Esophagus squamous epithelium (tissue), 5 donors: ENCODE measurements around the gene TBC1D13. TPM values are rescaled to one million over a fixed set of nuclear protein-coding genes. Genes with fewer than 3 reads are reported as not detected.
"Not testable (repeated sequence)": the region's sequence is repeated elsewhere in the genome, so short reads cannot be mapped to it uniquely, and the experiment has no call there.

Experiments
- DNase-seq: peaks from one replicate; lab custom pipeline; 2025; lab: John Stamatoyannopoulos, UW
- H3K27ac ChIP-seq, 4 donors: fragments of 200-600 bp; sonication (generic); one replicate each; pipeline ENCODE4 v1.5.1; 2016 to 2019; ENCODE audit warnings: mild to moderate bottlenecking in 1 of 4
- H3K27me3 ChIP-seq, 4 donors: fragments of 200-600 bp; sonication (generic); 1 replicate in 3 of 4; 2 replicates in 1 of 4; pipeline versions ENCODE4 v1.5.1 to v1.6.0; 2017 to 2021; ENCODE audit warnings: antibody characterized with exemption in 1 of 4
- H3K36me3 ChIP-seq, 3 donors: fragments of 200-600 bp; sonication (generic); one replicate each; pipeline ENCODE4 v1.5.1; 2016 to 2019
- H3K4me1 ChIP-seq, 3 donors: fragments of 200-600 bp; sonication (generic); one replicate each; pipeline ENCODE4 v1.5.1; 2017 to 2019
- H3K4me3 ChIP-seq, 4 donors: fragments of 200-600 bp; sonication (generic); 1 replicate in 3 of 4; 2 replicates in 1 of 4; pipeline ENCODE4 v1.5.1; 2016 to 2019; ENCODE audit warnings: mild to moderate bottlenecking in 2 of 4, moderate library complexity in 1 of 4
- H3K9me3 ChIP-seq, 3 donors: fragments of 200-600 bp; sonication (generic); one replicate each; pipeline ENCODE4 v1.5.1; 2016 to 2019
- POLR2A ChIP-seq, 4 donors: fragments of 450-650 bp; IDR thresholded peaks; one replicate each; pipeline ENCODE4 v1.6.1; 2017; ENCODE audit warnings: antibody characterized with exemption in 4 of 4, mild to moderate bottlenecking in 4 of 4, moderate library complexity in 3 of 4
- WGBS, 2 donors: methylation state at CpG; one replicate each; pipeline ENCODE4 v1.1.5; 2018; 5-methylcytosine and 5-hydroxymethylcytosine counted together
- intact Hi-C: fragments of 100-400 bp; cut with DNase I; formaldehyde crosslinking; loops from one replicate; pipeline ENCODE4 v1.15.0; 2022
- total RNA-seq, 4 donors: library from RNA; depleted of rRNA; stranded (reverse); fragments of >200 nt; gene quantifications; one replicate each; pipeline ENCODE4 v1.1.0, GENCODE V29; 2016
- TF ChIP-seq, protein P1 (sequence below), 6 experiments: fragments of 450-650 bp in 4 of 6; fragments of 200-600 bp in 2 of 6; sonication (generic) in 2 of 6; IDR thresholded peaks; one replicate each; pipeline ENCODE4 v1.5.1; 2016 to 2019; ENCODE audit warnings: antibody characterized with exemption in 6 of 6, mild to moderate bottlenecking in 4 of 6, moderate library complexity in 4 of 6
- donor health status: DM: yes; HTN: yes; CAD: no.

TBC1D13 gene
- total RNA-seq, 4 donors from 2014 or later: 9.6 to 17.9 (median 16.7) TPM

DNA sequence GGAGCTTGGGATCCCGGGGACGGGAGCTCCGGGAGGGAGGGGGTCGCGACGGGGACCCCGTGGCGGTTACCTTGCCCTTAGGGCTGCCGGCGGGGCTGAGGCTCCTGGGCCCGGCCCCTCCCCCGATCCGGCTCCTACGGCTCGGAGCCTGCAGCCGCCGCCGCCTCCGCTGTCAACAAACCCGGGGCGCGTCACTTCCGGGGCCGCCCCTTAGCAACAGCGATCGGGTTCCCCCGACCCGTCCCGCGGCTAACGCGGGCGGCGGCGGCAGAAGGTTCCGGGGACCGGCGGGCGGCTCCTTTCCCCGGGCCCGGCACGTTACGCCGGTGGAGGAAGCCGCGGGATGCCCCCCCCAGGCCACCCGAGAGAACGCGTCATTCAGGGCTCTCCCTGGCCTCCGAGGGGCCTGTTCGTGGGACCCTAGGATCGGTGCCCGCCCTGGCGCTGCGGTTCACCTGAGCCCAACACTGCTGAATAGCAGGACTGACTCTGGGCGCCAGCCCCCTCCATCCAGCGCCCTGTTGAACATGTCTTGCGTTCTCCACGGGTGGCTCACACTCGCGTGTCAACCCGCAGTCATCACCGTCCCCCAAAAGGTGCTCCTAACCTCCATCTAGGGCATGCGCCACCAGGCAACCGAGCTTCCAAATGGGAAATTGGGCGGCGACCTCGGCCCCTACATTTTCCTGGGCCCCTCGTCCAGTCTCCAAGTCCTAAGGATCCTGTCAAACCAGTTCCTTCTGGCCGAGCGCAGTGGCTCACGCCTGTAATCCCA lies 15.1 kb upstream of the TBC1D13 start, which contains the start of gene ZER1:
TSS of gene ZER1 (minus strand) at position 183 of the 775 bp plus-strand sequence. CDS start 16,362 bp downstream, outside the sequence.
- H3K27ac ChIP-seq: peak within 1 kb of the TSS; percentile 96 to 100 (median 98)

DNA sequence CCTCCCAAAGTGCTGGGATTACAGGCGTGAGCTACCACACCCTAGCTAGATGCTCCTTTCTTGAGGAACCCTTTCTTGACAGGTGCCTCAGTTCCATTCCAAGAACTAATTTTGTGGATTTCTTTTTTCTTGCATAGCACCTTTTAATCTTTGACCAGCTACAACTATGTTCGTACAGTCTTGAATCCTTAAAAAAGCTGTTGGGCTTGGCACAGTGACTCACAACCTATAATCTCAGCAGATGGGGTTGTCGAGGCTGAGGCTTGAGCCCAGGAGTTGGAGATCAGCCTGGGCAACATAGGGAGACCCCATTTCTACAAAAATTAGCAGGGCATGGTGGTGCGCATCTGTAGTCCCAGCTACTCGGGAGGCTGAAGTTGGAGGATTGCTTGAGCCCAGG lies 14.0 kb upstream of the TBC1D13 start:
- Histone ChIP-seq H3K4me3 (no peak overlapping the region), H3K36me3 (peaks cover 0 to 2% (median 0%) of the 10 kb centered on the region in 3 donors), H3K9me3 (peaks cover 0 to 4% (median 0%) of the 10 kb centered on the region in 3 donors), H3K27me3 (no peaks in the 10 kb centered on the region), H3K4me1 (peaks cover 17 to 37% (median 22%) of the 10 kb centered on the region in 3 donors), H3K27ac (no peak overlapping the region)
- WGBS, 2 donors: 80 to 81% methylated on average over 4 to 5 of the region's 5 CpGs
- intact Hi-C loops: no loop called here
- DNase-seq: no peak
- TF ChIP-seq POLR2A (IDR thresholded peaks at IDR 0.05): no peak

More for the DNA sequence above, 15.1 kb upstream of the TBC1D13 start, which contains the start of gene ZER1:
- peak within 1 kb of the TSS; percentile 83 to 99 (median 90) for H3K4me3 ChIP-seq
- H3K27me3 ChIP-seq: no peaks in the 10 kb centered on the region
- intact Hi-C loops: no loop called here
- H3K4me1 ChIP-seq: peaks cover 17 to 37% (median 22%) of the 10 kb centered on the region in 3 donors
- peak; percentile 71 for DNase-seq
- H3K36me3 ChIP-seq: peaks cover 0 to 13% (median 0%) of the 10 kb centered on the region in 3 donors
- TF ChIP-seq, protein P1, sequence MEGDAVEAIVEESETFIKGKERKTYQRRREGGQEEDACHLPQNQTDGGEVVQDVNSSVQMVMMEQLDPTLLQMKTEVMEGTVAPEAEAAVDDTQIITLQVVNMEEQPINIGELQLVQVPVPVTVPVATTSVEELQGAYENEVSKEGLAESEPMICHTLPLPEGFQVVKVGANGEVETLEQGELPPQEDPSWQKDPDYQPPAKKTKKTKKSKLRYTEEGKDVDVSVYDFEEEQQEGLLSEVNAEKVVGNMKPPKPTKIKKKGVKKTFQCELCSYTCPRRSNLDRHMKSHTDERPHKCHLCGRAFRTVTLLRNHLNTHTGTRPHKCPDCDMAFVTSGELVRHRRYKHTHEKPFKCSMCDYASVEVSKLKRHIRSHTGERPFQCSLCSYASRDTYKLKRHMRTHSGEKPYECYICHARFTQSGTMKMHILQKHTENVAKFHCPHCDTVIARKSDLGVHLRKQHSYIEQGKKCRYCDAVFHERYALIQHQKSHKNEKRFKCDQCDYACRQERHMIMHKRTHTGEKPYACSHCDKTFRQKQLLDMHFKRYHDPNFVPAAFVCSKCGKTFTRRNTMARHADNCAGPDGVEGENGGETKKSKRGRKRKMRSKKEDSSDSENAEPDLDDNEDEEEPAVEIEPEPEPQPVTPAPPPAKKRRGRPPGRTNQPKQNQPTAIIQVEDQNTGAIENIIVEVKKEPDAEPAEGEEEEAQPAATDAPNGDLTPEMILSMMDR (IDR thresholded peaks at IDR 0.05): no peak
- TF ChIP-seq POLR2A (IDR thresholded peaks at IDR 0.05): peak in 3 of 4 donors; percentile 73 to 84 (median 75)
- WGBS, 2 donors: 0 to 1% methylated on average over 3 to 12 of the region's 72 CpGs
- H3K9me3 ChIP-seq: peaks cover 0 to 4% (median 0%) of the 10 kb centered on the region in 3 donors

DNA sequence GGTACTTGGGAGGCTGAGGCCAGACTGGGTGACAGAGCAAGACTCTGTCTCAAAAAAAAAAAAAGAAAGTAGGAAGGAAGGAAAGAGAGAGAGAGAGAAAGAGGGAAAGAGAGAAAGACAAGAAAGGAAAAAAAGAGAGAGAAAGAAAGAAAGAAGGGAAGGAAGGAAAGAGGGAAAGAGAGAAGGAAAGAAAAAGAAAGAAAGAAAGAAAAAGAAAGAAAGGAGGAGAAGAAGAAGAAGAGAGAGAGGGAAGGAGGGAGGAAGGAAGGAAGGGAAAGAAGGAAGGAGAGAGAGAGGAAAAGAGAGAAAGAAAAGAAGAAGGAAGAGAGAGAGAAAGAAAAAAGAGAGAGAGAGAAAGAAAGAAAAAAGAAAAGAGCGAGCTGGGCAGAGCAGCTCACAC lies 12.2 kb upstream of the TBC1D13 start:
- no peak overlapping the region for H3K4me3 ChIP-seq
- H3K27me3 ChIP-seq: no peaks in the 10 kb centered on the region
- peaks cover 0 to 4% (median 0%) of the 10 kb centered on the region in 3 donors for H3K9me3 ChIP-seq
- H3K27ac ChIP-seq: no peak overlapping the region
- TF ChIP-seq POLR2A (IDR thresholded peaks at IDR 0.05): no peak
- TF ChIP-seq, protein P1 (IDR thresholded peaks at IDR 0.05): no peak
- no peak for DNase-seq
- intact Hi-C loops: no loop called here
- 90% methylated on average over 1 of the region's 1 CpG for WGBS, 2 donors
- H3K4me1 ChIP-seq: peaks cover 16 to 23% (median 22%) of the 10 kb centered on the region in 3 donors
- H3K36me3 ChIP-seq: no peaks in the 10 kb centered on the region

DNA sequence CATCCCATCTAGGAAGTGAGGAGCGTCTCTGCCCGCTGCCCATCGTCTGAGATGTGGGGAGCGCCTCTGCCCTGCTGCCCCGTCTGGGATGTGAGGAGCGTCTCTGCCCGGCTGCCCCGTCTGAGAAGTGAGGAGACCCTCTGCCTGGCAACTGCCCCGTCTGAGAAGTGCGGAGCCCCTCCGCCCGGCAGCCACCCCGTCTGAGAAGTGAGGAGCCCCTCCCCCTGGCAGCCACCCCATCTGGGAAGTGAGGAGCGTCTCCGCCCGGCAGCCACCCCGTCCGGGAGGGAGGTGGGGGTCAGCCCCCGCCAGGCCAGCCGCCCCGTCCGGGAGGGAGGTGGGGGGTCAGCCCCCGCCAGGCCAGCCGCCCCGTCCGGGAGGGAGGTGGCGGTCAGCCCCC lies 7.0 kb upstream of the TBC1D13 start:
- H3K4me1 ChIP-seq, H3K9me3 ChIP-seq, DNase-seq, H3K4me3 ChIP-seq, H3K27ac ChIP-seq, intact Hi-C loops, H3K36me3 ChIP-seq, H3K27me3 ChIP-seq: not testable (repeated sequence)
- WGBS, 2 donors: no CpG with 5 or more reads among the region's 27 CpGs

DNA sequence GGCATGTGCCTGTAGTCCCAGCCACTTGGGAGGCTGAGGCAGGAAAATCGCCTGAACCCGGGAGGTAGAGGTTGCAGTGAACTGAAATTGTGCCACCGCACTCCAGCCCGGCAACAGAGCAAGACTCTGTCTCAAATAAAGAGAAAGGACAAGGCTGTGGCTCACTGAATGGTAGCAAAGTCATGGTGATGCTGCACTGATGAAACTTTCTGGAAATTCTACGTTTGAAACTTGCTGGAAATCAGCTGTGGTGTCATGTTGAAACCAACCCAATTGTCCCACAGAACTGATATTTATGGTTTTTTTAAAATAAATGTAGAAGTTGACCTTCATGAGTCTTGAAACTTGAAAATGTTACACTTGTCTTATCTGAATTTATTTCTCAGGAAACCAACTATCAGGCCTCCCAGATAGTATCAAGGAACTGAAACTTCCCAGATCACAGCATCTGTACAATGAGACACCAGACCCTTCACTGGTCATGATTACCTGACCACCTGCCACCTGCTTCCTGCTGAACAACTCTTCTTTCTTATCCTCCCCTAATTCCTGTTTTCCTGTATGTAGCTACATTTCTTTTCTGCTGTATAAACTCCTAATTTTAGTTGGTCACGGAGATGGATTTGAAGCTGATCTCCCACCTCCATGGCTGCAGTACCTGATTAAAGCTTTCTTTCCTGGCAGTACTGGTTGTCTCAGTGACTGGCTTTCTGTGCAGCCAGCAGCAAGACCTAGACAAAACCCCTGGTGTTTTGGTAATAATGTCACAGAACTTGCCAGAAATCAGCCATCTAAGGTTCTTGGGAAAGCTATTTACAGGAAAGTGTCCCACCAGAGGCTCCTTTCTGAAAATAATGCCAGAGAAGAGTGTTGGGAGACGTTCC lies 5.6 kb upstream of the TBC1D13 start:
- Histone ChIP-seq H3K36me3 (no peaks in the 10 kb centered on the region), H3K27me3 (no peaks in the 10 kb centered on the region), H3K4me1 (peaks cover 0 to 2% (median 2%) of the 10 kb centered on the region in 3 donors), H3K4me3 (no peak overlapping the region), H3K27ac (no peak overlapping the region), H3K9me3 (no peaks in the 10 kb centered on the region)
- no peak for DNase-seq
- no peak for TF ChIP-seq POLR2A (IDR thresholded peaks at IDR 0.05)
- TF ChIP-seq, protein P1 (IDR thresholded peaks at IDR 0.05): no peak
- intact Hi-C loops: no loop called here
- WGBS, 2 donors: 72 to 81% methylated on average over 7 of the region's 7 CpGs
